Stimulated activated CD8-positive, alpha-beta memory T cell treated with anti-CD3 and anti-CD28 coated beads, Interleukin-15, amount 100 ng/mL, for 24 hours (primary cell): ENCODE results near the gene SSNA1.

ENCODE experiments used
- DNase-seq: peaks from one replicate; pipeline ENCODE4 v3.0.0-alpha.2; 2020; ENCODE audit warnings: low read depth

The SSNA1 gene, protein sequence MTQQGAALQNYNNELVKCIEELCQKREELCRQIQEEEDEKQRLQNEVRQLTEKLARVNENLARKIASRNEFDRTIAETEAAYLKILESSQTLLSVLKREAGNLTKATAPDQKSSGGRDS

DNA sequence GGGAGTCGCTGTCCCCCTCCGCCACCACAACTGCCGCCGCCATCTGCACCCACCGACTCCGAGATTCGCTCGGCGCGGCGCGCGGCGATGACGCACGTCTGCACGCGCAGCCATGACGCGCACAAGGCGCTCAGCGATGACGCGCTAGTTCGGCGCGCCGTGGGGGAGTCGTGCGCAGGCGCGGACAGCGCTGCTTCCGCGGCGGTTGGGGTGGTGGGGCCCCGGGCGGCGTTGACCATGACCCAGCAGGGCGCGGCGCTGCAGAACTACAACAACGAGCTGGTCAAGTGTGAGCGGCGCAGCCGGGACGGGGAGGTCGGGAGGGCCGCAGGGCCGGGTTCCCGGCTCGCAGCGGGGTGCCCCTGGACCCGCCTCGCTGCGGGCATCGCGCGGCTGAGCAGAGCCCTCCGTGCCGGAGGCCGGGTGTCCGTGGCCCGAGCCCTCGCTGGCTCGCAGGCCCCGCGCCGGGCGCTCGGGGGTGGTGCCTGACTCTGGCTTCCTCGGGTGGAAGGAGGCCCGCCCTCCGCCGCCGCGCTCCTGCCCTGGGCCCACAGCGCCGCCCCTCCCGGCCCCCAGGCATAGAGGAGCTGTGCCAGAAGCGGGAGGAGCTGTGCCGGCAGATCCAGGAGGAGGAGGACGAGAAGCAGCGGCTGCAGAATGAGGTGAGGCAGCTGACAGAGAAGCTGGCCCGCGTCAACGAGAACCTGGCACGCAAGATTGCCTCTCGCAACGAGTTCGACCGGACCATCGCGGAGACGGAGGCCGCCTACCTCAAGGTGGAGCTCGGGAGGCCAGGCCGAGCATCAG is at the start of gene SSNA1, which contains the start of gene ANAPC2:
TSS of gene SSNA1 (plus strand) at position 187 of the 807 bp plus-strand sequence. CDS start at position 238, 51 bp downstream.
TSS of gene ANAPC2 (minus strand) at position 71 of the 807 bp plus-strand sequence. CDS start at position 43, 28 bp downstream.
- peak; percentile 98 for DNase-seq

DNA sequence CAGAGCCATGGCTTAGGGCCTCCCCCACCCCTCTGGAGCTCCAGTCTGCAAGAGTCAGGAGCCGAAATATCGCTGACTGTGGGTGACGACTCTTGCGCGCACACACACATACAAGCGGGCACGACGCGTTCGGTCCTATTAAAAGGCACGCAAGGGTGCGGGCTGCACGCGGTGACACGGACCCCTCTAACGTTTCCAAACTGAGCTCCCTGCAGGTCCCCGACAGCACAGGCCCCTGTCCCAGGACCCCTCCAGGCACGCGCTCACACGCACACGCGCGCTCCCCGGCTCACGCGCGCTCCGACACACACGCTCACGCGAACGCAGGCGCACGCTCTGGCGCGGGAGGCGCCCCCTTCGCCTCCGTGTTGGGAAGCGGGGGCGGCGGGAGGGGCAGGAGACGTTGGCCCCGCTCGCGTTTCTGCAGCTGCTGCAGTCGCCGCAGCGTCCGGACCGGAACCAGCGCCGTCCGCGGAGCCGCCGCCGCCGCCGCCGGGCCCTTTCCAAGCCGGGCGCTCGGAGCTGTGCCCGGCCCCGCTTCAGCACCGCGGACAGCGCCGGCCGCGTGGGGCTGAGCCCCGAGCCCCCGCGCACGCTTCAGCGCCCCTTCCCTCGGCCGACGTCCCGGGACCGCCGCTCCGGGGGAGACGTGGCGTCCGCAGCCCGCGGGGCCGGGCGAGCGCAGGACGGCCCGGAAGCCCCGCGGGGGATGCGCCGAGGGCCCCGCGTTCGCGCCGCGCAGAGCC is 49.6 kb upstream of the SSNA1 start, which contains the start of gene GRIN1:
TSS of gene GRIN1 (plus strand) at position 433 of the 746 bp plus-strand sequence. CDS start 333 bp downstream, outside the sequence.
- DNase-seq: no peak

DNA sequence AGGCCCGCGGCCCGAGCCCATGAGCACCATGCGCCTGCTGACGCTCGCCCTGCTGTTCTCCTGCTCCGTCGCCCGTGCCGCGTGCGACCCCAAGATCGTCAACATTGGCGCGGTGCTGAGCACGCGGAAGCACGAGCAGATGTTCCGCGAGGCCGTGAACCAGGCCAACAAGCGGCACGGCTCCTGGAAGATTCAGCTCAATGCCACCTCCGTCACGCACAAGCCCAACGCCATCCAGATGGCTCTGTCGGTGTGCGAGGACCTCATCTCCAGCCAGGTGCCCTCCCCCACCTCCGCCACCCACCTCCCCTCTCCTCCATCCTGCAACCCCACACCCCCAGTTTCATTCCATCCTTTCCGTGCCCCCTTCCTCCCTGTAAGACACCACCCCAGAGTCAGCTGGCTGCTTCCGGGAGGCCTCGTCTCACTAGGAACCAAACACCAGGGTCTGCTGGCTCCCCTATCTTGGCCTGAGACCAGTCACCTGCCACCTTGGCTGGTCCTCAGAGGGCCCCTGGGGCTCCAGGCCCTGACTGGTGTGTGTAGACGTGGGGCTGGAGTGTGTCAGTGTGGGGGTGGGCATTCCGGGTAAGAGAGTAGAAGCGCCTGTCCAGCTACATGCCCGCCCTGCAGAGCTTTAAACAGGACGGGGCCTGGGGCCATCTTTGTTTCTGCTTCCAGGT is 48.9 kb upstream of the SSNA1 start:
- no peak for DNase-seq

DNA sequence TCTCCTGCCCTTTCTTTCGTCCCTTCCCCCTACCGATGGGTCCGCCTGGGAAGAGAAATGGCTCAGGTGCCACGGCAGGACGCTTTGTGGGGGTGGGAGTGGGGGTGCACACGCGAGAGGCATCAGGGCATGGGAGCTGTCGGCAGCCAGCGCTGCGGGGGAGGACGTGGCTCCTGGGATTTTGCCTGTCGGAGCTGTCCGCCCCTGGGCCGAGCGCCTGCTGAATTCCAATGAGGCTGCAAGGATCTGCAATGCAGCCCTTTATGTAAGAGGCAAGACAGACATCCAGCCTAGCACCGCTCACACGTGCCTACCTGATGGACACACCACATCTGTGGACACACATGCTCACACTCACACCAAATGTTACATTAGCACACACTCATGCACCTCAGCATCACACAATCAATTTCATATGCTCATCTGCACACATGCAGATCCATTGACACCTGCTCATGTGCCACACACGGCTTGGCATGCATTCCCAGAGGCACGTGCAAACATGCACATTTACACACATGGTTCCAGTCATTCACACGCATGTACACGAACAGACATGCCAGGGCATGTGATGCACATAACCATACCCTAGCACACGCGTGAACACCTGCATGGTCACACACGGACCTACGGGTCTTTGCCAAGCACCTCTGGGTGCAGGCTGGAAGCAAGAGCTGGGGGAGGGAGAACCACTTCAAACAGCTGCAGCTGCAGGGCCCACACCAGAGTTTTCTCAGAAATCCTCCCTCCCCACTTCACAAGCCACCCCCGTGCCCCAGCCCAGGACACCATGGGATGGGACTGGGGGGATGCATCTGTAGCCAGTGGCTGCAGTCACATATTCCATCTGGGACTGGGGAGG is 48.1 kb upstream of the SSNA1 start:
- DNase-seq: no peak

DNA sequence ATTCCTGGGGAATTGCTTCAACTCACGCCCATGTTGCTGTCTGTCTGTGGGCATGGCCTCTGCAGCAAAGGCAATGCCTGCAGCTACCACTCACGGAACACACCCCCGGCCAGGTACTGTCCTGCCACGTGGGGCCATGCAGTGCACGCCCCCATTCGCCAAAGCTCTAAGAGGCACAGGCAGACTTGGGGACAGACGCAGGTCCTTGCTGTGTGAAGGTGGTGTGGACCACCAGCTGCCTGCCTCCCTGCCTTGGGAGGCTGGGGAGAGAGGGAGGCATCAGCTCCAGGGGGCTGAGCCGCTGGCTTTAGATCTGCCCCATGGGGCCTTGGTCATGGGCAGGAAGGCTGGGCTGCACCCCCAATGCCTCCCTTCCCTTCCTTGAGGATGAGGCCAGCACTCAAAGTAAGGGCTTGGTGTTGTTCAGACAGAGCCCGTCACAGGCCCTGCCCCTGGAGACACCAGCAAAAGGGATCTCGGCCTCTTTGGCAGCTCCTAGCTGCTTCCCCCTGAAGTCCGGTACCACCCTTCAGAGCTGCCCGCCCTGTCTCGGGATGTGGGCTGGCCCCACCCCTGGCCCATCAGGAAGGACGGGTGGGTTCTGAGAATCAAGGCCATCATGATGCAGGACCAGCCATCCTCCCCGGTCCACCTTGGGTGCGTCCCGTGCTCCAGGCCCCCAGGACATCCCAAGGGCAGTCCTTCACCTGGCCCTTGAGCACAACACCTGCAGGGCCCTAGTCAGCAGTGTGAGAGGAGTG is 47.2 kb upstream of the SSNA1 start:
- no peak for DNase-seq

DNA sequence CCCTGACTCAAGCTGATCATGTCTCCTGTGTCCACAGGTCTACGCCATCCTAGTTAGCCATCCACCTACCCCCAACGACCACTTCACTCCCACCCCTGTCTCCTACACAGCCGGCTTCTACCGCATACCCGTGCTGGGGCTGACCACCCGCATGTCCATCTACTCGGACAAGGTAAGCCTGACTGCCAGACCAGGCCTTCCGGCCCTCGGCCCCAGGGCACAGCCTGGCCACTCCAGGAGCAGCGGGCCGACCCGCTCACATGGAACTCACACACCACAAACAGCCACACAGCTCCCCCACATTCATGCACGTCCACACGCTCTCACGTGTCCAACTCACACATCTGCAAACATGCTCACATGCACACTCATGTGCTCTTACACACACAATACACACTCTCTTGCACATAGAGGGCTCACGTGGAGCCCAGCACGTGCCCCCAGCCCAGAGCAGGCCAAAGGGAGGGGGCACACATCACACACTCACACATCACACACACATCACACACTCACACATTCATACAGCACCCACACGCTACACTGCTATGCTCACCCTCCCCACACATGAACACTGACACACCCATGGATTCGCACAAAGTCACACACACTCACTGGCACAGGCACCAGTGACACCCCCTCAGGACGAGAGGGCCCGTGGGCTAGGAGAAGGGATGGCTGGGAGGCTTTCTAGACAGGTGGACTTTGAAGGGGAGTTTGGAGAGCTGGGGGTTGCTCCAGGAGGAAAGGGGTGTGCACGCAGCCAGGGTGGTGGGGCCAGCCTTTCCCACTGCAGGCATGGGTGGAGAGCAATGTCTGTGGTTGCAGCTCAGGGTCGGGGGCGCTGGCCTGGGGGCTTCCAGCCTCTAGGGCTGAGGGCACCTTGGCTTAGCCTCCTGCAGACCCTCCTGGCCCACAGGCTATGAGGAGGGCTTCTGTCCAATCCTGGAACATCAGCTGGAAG is 46.2 kb upstream of the SSNA1 start:
- no peak for DNase-seq

DNA sequence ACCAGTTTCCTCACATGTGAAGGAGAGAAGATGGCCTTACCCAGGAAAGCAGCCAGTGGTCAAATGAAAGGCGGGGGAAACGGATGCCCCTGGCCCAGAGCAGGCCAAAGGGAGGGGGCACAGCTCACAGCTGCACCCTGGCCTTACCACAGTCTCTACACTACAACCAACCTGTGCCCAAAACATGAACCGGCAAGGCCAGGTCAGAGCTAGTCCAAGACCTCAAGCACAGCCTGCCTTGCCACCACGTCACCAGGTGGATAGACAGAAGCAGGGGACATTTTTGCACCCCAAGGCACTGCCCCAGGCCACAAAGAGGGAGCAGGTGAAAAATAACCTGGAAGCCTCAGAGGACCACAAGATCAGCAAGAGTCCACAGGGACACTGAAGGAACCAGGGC is 45.0 kb upstream of the SSNA1 start:
- DNase-seq: no peak

DNA sequence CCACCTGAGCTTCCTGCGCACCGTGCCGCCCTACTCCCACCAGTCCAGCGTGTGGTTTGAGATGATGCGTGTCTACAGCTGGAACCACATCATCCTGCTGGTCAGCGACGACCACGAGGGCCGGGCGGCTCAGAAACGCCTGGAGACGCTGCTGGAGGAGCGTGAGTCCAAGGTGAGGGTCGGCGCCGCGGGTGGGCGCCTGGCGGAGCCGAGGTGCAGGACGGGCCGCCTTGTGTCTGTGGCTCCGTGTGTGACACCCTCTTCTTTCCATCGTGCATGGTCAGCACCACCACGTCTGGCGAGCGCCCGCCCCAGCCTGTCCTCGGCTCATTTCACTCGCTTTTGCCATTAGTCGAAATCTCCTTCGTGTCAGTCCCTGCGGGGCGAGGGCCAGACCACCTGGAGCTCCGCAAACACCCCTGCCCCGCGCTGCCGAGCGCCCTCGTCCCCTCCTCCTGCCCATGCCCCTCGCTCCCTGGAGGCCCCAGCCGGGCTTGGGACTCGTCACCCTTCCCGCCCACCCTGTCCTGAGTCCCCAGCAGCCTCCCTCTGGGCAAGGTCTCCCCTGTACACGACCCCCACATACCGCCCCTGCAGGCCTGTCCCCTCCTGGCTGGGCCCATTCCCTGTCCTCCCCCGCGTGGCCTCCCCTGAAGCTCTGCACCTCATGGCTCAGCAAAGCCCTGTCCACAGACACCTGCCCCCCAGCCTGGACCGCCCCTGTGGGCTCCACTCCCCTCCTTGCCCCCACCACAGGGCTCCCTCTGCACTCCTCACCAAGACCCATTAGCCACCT is 42.5 kb upstream of the SSNA1 start:
- no peak for DNase-seq

DNA sequence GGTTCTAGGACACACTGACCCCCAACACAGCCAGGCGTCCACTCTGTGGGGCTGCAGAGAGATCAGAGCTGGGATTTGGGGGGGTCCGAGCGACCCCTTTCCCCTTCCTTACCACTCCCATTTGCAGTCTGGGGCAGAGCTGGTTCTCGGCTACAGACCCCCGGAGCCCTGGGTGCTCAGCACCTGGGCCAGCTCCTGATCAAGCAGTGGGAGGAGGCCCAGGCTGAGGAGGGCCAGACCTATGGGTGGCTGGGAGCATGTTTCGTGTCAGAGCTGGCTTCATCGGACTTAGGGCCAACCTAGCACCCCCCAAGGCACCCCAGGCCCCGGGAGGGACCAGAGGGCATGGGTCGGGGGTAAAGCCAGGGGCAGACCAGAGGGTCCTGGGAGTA is 42.0 kb upstream of the SSNA1 start:
- DNase-seq: no peak

DNA sequence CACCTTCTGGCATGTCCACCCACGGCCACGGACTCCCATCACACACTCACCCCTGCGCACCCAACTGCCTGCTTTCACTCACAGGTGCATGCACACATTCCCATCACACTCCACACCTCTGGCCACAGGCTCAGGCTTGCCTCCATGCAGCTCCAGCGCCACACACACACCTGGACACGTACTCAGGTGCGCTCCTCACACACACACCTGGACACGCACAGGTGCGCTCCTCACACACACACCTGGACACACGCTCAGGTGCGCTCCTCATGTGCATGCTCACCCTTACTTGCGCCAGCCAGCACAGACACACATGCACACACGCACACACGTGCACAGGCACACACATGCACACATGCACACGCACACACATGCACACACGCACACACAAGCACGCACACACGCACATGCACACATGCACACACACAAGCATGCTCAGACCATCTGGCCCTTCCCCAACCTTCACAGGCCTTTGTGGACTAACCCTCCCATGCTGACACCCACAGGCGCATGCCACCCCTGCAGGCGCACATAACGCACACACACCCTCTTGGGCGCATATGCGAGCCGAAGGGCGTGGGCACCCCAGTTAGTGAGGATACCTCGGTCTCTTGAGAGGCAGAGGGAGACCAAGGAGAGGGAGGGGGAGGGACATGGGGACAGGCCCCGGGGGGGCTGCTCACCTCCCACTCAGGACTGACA is 41.2 kb upstream of the SSNA1 start:
- no peak for DNase-seq

DNA sequence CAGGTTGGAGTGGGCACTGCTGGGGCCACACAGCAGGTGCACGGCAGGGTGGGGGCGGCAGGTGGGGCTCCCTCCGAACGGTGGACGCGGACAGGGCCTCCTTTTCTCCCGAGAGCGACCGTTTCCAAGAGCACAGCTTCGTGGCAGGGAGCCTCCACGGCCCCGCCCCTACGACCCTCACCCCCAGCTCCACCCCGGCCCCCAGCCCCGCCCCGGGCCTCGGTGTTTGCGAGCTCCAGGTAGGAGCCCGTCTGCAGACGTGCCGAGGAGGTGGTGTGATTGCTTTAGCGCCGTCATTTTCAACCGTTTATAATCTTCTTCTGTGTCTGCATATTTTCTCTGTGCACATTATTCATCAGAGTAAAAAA is 40.7 kb upstream of the SSNA1 start:
- no peak for DNase-seq

DNA sequence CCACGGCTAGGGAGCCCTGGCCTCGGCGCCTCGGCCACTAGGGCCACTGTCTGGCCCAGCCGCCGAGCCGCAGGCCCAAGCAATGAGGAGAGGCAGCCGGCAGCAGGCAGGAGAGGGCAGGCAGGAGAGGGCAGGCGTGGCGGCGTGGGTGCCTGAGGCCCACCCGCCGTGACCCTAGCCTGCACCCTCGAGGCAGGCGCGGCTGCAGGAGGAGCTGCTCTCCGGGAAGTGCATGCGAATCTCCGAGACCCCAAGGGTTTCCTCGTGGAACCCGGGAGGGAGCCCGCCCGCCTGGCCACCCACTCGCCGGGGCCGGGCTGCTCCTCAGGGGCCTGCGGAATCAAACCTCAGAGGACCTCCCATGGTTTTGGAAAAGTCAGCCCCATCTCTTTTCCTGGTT is 40.2 kb upstream of the SSNA1 start:
- no peak for DNase-seq

DNA sequence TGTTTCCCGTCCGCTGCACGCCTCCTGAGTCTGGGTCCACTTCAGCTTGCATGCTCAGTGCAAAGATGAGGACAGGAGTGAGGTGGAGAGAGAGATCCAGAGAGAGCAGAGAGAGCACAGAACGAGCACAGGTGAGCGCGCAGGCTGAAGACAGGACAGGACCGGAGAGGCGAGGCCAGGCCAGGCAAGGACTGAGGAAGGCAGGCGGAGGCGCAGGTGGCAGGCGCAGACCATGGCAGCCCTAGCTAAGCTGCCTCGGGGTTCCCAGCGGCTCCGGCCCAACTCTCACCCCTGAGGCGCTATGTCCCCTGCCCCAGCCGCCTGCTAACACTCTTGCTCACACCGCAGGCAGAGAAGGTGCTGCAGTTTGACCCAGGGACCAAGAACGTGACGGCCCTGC is 39.8 kb upstream of the SSNA1 start:
- no peak for DNase-seq

DNA sequence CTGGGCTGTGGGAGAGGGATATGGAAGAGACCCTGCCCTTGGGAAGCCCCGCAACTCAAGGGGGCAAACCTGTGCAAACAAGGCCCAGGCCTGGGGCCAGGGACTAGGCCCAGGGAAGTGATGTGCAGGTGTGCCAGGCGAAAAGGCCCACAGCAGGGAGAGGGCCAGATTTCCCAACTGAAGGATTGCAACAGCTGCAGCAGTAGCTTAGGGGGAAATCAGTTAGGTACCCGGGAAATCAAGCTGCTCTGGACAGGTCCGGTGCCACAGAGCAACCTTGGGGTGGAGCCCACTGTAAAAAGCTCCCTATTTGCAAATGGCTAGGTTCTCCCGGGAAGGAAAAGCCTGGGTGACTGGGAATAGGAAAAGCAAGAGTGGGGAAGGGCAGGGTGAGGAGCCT is 39.1 kb upstream of the SSNA1 start:
- DNase-seq: no peak

DNA sequence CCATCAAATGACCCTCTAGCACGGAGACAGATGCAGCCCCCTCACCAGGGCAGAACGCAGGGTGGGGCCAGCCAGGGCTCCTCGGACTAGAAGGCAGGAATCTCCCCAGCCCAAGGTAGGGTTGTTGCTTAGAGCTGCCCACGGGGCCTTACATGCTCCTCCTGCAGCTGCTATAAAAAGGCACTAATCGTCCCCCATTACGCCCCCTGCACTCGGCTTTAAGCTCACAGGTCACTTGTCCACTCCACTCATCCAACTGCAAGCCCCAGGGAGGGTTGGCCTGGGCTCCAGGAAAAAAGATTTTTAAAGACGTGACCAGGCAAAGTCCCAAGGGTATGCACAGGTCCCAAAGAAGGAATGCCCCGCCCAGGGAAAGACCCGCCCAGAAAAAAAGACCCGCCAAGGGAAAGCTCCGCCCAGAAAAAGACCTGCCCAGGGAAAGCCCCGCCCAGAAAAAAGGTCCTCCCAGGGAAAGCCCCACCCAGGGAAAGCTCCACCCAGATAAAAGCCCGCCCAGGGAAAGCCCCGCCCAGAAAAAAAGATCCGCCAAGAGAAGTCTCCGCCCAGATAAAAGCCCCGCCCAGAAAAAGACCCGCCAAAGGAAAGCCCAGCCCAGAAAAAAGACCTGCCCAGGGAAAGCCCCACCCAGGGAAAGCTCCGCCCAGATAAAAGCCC is 38.4 kb upstream of the SSNA1 start:
- DNase-seq: no peak

DNA sequence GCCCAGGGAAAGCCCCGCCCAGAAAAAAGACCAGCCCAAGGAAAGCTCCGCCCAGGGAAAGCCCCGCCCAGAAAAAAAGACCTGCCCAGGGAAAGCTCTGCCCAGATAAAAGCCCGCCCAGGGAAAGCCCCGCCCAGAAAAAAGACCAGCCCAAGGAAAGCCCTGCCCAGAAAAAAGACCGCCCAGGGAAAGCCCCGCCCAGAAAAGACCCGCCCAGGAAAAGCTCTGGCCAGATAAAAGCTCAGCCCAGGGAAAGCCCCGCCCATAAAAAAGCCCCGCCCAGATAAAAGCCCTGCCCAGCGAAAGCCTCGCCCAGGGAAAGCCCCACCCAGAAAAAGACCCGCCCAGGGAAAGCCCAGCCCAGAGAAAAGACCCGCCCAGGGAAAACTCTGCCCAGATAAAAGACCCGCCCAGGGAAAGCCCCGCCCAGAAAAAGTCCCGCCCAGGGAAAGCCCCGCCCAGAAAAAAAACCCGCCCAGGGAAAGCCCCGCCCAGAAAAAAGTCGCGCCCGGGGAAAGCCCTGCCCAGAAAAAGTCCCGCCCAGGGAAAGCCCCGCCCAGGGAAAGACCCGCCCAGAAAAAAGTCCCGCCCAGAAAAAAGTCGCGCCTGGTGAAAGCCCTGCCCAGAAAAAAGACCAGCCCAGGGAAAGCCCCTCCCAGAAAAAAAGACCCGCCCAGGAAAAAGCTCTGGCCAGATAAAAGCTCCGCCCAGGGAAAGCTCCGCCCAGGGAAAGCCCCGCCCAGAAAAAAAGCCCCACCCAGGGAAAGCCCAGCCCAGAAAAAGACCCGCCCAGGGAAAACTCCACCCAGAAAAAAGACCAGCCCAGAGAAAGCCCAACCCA is 37.6 kb upstream of the SSNA1 start:
- DNase-seq: no peak
